GM11168 (cell line): Measurements from ENCODE around the gene FXYD4.
"Not testable (repeated sequence)": the region's sequence is repeated elsewhere in the genome, so short reads cannot be mapped to it uniquely, and the experiment has no call there.

Experiments used
- in situ Hi-C: fragments of 300-500 bp; cut with MboI; formaldehyde crosslinking; loops from one replicate; pipeline ENCODE4 v1.12.0; 2022; ENCODE audit warnings: low sequenced_read_pairs; ENCODE audit not compliant: unreplicated experiment

FXYD4 gene

DNA sequence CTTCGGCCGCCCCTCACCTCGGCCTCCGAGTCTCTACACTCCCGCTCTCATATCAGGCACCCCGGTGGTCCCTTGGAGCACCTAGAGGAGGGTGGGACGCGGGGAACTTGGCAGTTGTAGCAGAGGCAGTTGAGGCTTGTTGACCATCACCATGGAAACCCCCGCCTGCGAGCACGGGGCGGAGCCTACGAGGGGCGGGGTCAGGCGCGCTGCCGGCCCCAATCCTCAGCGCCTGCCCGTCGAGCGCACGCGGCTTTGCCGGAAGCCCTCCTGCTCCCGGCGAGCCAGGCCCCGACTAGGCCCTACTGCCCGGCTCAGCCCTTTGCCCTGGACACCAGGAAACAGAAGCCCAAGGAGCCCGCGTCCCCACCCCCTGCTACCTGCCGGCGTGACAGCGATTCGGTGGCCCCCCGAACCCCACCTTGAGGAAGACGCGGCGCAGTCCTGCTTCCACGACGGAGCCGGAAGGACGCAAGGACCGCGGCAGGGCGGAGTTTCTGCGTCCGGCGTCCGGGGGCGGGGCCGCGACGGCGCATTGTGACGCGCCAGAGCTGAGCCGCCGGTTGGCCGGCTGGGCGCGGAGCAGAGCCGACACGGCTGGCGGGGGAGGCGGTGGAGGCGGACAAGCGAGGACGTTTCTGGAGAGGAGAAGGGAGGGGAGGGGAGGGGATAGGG, 37.4 kb downstream of the FXYD4 start, which contains the start of gene HNRNPF:
Gene HNRNPF, minus strand, starts transcription at position 477 of the 675 bp plus-strand sequence. CDS start 21,302 bp downstream, outside the sequence.
- in situ Hi-C loops, result no loop called here

DNA sequence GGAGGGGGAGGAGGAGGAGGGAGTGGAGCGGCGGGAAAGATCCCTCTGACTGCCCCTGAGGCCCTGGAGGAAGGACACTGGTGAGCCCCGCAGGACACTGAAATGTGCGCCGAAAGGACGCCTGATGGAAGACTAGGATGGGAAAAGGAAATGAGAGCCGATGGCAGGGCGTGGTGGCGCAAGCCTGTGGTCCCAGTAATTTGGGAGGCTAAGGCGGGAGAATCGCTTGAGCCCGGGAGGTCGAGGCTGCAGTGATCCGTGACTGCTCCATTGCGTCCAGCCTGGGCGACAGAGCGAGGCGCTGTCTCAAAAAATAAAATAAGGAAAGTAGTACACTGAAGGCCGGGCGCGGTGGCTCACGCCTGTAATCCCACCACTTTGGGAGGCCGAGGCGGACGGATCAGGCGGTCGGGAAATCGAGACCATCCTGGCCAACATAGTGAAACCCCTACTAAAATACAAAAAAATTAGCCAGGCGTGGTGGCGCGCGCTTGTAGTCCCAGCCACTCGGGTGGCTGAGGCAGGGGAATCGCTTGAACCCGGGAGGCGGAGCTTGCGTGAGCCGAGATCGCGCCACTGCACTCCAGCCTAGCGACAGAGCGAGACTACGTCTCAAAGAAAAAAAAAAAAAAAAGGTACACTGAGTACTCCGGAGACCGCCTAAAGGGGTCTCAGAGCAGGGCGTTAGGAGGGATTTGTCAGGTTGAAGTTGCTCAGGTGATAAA, 38.1 kb downstream of the FXYD4 start:
- in situ Hi-C loops, result no loop called here

DNA sequence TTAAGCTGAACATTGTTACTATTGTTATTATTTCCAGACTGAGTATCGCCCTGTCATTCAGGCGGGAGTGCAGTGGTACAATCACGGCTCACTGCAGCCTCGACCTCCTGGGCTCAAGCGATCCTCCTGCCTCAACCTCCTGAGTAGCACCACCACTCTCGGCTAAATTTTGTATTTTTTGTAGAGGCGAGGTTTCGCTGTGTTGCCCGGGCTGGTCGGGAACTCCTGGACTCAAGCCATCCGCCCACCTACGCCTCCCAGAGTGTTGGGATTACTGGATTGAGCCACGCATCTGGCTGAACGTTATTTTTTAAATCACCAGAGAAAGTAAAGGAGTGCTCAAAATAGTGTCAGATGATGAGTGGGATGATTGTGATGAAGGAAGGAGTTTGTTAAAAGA, 38.9 kb downstream of the FXYD4 start:
- in situ Hi-C loops, result no loop called here

DNA sequence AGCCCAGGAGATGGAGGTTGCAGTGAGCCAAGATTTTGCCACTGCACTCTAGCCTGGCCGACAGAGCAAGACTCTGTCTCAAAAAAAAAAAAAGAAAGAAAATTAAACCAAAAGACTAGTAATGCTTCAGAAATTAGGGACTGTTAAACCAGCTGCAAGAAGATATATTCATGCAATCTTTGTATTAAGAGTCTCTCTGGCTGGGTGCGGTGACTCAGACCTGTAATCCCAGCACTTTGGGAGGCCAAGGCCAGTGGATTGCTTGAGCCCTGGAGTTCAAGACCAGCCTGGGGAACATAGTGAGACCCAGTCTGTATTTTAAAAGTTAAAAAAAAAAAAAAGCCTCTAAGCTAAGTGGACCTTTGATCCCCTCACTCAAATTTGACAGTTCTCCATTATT, 40.1 kb downstream of the FXYD4 start:
- in situ Hi-C loops, result no loop called here

DNA sequence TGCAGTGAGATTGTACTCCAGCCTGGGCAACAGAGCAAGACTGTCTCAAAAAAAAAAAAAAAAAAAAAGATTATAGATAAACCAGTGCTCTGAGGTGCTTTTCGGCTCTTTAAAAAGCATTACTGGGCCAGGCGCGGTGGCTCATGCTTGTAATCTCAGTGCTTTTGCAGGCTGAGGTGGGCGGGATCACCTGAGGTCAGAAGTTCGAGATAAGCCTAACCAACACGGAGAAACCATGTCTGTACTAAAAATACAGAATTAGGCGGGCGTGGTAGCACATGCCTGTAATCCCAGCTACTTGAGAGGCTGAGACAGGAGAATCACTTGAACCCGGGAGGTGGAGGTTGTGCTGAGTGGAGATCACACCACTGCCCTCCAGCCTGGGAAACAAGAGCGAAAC, 44.1 kb downstream of the FXYD4 start:
- in situ Hi-C loops, result no loop called here

DNA sequence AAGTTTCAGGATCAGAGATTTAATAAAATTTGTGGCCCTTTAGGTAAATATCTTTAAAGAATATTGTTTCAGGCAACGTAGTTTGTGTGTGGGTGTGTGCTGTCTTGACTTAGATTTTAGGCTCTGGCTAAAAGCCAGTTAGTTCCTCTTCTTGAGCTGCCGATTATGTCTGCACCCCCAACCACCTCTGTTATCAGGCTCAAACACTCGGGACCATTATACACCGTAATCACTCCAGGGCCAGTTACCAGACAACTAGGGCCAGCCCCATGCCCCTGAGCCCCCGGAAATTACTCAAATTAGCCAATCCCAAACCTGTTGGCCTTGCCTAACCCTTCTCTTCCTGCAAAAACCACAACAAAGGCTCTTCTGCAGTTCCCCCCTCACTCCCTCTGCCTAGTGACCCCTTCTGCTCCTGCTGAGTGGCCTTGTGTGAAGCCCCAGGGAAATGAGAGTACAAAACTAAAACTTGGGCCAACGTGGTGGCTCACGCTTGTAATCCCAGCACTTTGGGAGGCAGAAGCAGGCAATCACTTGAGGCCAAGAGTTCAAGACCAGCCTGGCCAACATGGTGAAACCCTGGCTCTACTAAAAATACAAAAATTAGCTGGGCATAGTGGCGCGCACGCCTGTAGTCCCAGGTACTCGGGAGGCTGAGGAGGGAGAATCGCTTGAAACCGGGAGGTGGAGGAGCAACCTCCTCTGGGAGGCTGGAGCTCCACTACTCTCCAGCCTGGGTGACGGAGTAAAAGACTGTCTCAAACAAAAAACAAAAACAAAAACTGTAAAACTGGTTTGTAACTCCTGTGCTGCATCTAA, 46.7 kb downstream of the FXYD4 start:
- in situ Hi-C loops, result no loop called here

DNA sequence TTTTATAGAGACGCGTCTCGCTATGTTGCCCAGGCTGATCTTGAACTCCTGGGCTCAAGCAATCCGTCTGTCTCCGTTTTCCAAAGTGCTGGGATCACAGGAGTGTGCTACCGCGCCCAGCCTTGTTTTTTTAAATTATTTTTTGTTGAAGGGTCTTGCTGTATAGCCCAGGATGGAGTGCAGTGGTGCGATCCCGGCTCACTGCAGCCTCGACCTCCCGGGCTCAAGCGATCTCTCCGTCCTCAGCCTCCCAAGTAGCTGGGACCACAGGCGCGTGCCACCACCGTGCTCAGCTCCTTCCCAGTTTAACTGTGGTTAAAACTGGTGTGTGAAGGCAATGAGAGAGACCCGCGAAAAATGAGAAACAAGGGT, 48.5 kb downstream of the FXYD4 start:
- in situ Hi-C loops, result no loop called here

DNA sequence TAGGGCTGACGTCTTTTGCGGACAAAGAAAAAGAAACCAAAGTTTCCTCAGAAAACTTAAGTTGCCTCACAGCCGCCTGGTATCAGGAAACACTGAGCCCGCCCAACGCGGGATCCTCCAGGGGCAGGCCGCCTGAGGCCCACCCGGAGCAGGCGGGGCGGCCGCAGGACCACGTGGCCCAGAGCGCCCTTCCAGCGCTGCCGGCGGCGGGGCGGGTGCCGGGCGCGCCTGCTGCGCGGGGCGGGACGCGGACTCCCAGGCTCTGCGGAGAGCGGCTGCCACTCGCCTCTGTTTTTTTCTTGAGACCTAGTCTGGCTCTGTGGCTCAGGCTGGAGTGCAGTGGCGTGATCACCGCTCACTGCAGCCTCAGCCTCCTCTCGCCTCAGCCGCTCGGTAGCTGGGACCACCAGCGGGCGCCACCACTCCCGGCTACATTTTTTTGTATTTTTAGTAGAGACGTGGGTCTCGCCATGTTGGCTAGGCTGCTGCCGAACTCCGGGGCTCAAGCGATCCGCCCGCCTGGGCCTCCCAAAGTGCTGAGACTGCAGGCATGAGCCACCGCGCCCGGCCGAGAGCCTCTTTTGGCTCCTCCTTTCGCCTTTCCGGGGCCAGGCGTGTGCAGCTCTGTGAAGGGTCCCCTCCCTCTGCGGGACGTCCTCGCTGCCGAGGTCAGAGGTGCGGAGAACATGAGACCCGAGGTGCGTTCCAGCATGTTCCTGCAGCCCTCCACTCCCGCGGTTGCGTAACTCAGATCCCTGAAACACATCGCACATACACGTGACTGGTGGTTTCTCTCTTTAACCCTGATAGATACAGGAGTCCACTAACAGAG, 49.1 kb downstream of the FXYD4 start:
- in situ Hi-C loops, result no loop called here

DNA sequence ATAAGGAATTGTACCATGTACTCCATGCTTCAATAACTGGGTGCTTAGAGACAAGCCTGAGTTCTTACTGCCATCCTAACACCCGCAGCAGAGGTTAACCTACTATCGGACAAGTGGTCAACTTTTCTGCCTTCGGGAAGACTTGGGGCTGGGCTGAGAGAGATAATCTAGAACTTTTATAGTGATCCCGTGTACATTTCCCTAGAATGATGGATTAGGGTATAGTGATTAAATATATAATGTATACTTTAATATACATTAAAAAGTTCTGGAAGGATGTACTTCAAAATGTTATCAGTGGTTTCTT, 49.7 kb downstream of the FXYD4 start:
- in situ Hi-C loops, result no loop called here

DNA sequence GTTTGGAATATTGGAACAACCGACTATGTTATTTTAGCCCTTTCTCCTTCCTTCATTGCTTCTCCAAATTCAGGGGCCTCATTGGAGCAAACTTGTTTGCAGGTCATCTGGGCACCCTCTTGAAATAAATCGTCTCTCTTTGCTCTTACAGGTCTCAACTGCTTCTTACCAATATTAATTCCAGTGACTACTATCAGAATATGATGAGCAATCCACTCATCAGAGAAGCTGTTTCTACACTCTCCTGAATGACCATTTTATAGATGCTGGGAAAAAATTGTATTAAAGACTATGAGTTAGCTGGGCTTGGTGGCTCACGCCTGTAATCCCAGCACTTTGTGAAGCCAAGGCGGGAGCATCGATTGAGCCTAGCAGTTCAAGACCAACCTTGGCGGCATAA, 50.1 kb downstream of the FXYD4 start:
- in situ Hi-C loops, result no loop called here

DNA sequence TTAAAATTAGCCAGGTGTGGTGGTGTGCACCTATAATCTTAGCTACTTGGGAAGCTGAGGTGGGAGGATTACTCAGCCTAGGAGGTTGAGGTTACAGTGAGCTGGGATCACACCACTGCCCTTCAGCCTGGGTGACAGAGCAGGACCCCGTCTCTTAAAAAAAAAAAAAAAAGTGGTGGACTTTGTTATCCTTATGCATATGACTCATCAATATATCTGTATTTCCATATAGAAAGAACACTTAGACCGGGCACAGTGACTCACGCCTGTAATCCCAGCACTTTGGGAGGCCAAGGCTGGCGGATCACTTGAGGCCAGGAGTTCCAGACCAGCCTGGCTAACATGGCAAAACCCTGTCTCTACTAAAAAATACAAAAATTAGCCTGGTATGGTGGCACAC, 50.5 kb downstream of the FXYD4 start:
- in situ Hi-C loops, result not testable (repeated sequence)

DNA sequence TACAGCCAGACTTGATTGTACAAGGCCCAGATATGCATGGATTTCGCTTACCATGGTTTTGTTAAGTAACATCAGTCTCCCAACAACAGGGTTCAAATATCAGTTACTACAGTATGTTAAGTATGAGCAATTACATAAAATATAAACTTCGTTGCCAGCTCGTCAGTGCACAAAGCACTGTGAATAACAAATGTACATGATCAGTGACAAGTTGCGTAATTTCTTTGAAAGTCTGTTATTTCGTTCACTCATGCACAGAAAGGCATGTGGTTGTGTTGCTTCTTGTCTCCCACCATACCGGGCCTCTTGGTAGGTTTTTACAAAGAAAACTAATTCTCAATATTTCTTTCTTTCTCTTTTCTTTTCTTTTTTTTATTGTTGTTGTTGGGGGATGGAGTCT, 53.0 kb downstream of the FXYD4 start:
- in situ Hi-C loops, result no loop called here
